Measurements from ENCODE around the gene BAG5.

Gene BAG5

DNA sequence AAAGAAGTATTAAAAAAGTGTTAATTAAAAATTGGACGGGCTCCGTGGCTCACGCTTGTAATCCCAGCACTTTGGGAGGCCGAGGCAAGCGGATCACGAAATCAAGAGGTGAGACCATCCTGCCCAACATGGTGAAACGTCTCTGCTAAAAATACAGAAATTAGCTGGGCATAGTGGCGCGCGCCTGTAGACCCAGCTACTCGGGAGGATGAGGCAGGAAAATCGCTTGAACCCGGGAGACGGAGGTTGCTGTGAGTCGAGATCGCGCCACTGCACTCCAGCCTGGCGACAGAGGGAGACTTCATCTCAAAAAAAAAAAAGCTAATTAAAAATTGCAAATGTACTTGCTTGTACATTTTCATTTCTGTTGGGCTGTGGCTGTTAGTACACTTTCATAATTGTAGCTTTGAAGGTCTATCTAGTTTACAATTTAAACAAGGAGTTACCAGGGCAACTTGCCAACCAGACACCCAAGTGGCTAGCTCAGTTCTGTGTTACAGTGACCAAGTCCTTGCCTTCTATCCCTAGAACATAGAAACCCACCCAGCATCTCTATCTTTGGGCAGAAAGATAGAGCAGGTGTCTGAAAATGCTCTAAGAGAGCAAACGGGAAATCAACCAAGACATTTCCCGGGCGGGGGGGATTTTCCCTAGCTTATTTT, 1.5 kb upstream of the BAG5 start:
- no peak for DNase-seq (ENCODE audit: low read depth in 2 of 2)

DNA sequence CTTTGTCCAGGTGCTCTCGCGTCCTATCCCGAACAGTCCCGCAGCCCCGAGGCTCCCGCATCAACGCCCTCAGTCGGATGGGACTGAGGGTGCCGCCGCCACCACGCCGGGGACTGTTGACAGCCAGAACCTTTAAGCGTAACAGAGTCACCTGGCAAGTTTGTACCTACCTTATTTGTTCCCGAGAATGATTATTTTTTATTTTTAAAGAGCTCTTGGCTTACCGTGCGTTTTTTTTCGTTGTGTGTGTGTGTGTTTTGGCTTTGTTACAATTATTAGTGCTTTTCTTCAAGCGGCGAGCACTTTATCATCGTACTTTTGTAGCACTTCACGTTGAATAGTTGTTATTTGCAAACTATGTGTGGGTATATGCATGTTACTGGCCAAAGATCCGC, 766 bp upstream of the BAG5 start:
- no peak for DNase-seq (ENCODE audit: low read depth in 2 of 2)

DNA sequence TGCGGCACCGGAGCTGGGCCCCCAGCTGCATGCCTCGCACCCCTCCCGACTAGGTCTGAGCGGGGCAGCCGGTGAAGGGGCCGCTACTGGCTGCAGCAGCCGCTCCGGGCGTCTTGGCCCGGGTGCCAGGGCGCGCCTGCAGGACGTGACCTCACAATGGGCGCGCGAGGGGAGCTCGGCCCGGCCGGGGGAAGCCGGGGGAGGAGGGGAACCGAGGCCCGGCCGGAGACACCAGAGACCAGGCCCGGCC, 353 bp downstream of the BAG5 start:
- DNase-seq (ENCODE audit: low read depth in 2 of 2): no peak

DNA sequence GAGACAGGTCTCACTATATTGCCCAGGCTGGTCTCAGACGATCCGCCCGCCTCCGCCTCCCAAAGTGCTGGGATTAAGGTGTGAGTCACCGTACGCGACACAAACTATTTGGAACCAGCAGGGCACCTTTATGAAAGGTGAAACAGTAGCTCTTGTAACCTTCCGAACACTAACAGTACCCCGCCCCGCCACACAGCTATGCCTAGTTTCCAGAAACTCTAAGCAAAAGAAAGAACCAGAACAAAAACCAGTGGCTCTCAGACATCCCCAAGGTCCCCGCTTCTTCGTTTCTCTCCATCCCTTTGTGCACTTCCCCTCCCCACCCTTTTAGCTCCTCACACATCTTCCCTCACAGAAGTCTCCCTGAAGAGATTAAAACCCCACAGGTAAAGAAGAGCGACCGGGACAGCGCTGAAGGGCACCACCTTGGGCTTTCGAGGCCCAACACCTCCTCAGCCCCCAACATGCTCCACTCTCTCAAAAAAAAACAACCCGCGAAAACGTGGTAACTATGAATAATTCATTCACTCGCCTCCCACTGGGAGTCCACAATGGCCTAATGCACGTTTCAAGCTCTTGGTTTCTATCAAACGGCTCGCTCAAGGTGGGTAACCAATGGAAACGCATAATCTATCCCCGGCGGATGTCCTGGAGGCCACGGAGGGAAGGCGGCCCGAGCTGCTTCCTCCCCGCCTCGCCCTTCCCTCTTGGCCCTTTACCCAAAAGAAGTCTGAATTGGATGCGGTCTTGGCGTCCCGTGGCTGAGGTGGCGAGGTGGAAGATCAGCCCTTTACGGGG, 877 bp downstream of the BAG5 start:
- DNase-seq (ENCODE audit: low read depth in 2 of 2): no peak

DNA sequence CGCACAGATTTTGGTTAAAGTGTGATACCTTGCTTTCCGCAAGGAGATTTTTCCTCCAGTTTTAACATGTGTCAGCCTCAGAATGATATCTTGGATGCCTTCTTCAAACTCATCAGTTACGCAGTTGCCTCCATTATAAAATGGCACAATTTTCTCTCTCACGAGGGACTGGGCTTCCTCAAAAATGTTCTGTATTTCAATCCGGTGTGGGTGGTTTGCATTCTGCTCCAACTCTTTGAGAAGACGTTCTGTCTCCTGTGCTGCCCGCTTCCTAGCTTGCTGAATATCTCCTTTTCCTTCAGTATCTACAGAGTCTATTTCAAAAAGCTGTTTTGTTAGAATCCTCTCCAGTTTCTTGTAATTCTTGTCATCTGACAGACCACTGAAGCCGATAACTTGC, 1.8 kb downstream of the BAG5 start:
- no peak for DNase-seq (ENCODE audit: low read depth in 2 of 2)

DNA sequence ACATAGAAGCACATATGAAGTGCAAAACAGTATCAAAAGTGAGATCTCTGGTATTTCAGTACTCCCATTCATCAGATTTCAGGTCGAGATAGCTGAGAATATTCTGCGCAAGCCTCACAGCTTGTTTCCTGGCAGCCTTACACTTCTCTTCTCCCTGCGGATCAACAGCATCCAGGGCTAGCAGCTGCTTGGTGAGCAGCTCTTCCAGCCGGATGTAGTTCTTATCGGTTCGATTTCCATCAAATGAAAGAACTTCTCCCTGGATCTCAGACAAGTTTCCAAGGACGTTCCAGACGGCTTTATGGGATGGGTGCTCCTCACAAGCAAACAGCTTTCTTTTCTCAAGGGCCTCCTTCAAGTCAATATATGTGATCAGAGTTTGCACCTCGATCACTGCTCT, 2.7 kb downstream of the BAG5 start:
- DNase-seq (ENCODE audit: low read depth in 2 of 2): no peak

DNA sequence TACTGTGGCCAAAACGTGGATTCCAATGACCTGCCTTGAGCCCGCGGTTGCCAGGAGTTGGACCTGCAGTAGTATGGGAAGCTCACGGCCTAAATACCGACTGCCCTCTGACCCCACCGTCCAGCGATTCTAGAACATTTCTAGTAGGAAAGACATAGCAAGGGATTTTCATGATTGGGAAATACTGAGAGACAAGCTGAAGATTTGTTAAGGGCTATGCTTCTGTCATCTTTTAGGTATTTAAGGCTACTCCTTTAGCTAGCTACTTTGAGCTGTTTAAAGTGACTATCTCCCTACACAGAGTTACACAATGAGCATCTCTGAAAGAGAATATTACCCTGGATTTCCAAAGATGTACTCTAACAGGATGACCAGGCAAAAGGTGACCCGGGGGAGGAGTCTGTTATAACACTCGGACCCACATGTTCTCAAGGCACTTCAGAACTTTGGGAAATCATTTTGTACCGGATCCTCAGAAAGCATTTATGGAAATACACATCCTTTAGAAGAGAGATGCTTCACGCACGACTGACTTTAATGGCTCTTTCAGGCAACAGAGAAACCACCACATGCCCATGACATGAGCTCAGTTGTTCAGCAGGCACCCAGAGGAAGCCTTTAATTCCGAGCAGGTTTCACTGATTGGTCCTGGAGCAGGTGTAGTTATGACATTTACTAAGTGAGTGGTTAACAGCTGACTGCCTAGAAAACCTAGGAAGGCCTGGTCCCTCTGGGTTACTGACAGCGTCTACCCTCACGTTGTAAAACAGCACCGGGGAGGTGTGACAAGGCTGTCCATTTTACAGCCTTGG, 4.2 kb downstream of the BAG5 start:
- DNase-seq (ENCODE audit: low read depth in 2 of 2): no peak

DNA sequence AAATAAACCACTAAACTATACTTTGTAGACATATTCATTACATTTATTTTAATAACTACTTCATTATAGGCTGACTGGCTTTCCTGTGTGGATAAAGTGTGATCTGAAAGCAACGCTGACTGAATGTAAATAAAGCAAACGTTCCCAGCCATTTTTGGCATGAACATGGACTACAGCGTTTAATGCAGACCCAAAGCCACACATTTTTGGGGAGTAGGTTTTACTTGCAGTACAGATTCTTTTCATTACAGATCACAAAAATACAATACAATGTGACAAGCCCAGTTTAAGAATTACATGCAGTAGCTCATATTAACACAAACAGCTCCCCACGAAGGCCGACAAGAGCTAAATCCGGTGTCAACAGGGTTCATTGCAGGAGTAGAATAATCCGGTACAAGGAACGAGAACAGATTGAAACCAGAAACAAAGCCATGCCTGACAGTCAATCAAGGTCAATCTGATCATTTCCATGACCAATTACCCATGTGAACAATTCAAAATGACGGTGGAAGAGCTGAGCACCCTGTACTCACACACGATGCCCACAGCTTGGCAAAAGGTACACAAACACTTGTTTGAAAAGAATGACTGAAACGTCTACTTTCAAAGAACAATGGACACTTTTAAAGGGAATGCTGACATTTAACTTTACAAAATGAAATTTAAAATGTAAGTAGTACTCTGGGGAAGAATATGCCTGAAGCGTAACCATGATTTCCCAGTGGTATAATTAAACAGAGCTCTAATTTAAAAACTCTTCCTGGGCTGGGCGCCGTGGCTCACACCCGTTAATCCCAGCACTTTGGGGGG, 5.3 kb downstream of the BAG5 start:
- DNase-seq (ENCODE audit: low read depth in 2 of 2): no peak

DNA sequence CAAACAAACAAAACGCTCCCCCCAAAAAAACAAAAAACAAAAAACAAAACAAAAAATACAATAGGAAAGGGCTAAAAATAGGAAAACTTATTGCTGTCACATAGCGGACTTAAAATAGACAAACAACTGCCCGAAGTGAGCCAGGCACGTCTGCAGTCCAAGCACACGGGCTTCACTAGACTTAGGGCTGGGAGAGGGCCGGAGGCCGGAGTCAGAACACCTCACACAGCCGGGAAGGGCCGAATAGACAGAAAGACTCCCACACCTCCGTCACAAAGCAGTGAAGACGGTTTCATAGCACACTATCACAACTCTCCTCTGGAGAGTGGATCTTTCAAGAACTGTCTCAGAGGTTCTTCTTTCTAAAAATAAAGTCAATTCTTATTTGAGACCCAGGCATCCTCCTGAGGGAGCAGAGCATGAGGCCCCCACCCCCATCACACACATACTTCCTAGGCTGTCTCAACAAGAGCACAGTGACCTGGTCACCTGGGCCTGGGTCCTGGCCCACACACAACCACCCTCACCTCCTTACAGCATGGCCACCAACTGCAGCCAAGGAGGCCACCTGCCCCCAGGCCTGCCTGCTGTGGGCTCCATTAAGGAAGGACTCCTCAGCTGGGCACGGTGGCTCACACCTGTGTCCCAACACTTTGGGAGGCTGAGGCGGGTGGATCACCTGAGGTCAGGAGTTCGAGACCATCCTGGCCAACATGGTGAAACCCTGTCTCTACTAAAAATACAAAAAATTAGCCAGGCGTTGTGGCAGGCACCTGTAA, 6.7 kb downstream of the BAG5 start:
- DNase-seq (ENCODE audit: low read depth in 2 of 2): no peak

DNA sequence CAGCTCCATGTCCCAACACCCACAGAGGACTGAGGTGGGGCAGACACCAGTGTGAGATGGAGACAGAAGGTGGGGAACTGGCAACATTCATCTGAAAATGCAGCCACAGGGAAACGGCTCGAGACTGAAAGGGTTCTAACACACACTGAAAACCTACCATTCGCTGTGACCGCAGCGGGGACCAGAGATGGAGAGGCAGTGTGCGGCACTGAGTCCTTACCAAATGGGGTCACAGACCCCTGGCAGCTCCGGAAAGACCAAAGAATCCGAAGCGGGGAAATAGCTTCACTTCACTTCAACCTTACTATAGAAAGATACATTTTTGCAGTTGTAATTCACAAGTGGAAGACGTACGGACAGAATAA, 9.6 kb downstream of the BAG5 start:
- DNase-seq (ENCODE audit: low read depth in 2 of 2): no peak

DNA sequence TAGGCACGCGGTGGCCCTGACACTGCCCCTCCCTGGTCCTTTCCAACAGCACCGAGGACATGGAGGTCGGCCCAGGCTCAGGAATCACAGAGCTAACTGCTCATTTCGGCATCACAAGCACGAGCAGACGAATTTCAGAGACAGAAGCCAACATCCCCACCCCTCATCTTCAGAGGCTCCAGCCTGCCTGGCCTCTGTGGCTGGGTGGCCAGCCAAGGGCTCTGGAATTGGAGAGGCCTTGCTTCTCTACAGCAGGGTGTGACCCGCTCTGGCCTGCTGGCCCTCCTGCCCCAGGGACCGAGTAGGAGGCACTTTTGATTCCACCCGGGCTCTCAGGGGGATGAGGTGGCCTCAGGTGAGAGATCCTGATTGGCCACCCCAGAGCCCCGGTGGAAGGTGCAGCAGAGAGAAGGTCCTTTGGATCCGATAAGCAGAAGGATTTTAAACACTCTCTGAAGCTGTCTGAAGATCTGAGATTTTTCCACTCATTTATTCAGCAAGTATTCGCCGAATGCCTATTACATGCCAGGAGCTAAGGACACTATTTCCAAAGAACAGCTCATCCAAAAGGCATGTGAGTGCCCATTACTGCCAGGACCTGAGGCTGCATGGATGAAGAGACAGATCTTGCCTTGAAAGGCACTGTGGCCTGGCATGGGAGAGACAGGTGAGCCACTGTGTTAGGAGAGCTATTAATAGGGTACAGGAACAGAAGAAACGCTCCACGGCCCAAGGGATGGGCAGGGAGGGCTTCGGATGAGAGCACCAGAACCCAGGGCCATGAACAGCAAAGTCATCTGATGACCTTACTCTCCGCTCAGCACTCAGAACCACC, 10.2 kb downstream of the BAG5 start:
- no peak for DNase-seq (ENCODE audit: low read depth in 2 of 2)

DNA sequence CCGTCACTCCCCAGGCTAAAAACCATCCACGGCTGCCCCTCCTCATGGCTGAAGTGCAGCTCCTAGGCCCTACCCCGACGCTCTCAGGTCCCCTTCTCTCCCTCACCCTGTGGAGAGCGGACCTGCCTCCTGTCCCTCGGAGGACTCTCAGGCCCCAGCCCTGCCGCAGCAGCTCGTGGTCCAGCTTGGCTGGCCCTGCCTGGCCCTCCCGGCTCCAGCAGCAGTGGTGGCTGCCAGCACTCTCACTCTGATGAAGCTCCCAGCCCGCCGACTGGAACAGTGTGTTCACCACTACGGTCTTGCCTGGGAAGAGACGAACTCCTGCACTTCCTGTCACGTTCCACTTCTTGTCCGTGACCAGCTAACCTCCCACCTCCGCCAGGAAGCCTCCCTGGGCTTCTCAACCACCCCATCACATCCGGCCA, 11.1 kb downstream of the BAG5 start:
- no peak for DNase-seq (ENCODE audit: low read depth in 2 of 2)

DNA sequence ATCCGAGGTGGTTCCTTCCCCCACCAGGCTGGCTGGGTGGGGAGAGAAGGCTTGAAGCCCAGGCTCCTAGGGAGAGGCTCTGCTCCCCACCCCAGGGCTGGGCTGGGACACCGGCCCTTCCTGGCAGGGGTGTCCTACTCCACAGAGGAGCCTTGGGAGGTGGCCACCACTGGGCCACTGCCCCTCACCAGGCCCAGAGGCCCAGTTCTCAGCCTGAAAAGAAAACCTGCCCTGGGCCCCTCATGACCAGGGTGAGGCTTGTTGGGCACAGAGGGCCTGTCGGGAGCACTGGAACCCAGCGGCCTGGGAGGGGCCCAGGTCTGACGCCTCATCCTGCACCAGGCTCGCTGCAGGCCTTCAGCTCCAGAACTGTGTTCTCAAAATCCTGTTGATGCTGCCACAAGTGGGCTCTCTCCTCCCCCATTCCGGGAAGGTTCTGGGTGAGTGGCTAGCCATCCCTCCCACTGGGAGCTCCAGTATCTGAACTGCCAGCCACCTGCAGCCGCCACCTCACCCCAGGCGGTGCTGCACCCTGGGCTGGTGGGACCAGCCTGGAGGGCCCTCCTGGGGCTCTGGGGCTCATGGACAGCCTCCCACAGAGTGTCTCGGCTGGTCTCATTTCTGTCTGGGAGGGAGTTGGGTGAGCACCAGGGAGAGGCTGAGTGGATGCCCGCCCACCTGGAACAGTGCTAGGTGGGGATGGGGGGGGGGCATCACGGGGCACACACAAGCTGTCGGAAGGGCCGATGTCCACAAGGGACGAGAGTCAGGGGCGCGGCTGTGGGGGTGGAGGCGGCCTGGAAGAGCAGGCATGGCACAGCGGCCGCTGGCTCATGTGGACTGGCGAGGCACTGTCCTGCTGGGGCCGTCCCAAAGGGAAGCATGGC, 11.8 kb downstream of the BAG5 start:
- no peak for DNase-seq (ENCODE audit: low read depth in 2 of 2)

DNA sequence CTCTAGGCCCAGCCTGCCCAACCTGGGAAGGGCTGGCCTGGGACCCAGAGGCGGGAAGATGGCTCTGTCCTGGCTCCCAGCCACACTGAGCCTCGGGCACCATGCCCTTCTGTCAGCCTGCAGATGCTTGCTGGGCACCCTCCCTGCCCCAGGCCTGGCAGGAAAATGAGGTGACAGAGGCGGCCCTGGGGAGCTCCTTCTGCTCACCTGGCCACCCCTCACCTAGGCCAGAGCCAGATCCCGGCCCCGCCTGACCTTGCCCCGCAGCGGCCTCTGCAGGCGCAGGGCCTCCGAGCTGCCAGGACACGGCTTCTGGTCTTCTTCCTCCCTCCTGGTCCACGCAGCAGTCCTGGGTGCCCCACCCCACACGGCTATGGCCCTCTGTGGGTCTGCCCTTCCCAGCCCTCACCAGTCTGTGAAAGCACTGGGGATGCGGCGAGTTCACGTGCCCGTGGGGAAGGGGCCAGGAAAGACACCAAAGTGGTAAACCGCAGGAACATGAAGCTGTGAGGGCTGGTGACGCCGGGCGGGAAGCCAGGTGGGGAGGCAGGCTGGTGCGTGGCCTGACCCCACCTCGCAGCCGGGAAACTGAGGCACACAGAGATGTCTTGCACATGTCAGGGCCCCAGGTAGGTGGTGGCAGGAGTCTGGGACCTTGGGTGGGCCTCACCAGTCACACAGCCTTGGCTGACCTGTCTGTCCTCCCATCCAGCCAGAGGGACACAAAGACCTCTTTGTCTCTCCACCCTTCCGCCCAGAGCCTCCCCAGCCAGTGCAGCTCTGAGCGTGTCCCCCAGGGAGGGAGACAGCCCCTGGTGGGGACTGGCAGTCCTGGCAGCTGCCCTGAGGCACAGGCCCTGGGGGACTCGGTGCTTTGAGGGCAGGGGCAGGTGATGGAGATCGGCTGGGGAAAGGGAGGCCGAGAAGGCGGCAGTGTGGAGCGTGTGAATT, 12.8 kb downstream of the BAG5 start:
- no peak for DNase-seq (ENCODE audit: low read depth in 2 of 2)

DNA sequence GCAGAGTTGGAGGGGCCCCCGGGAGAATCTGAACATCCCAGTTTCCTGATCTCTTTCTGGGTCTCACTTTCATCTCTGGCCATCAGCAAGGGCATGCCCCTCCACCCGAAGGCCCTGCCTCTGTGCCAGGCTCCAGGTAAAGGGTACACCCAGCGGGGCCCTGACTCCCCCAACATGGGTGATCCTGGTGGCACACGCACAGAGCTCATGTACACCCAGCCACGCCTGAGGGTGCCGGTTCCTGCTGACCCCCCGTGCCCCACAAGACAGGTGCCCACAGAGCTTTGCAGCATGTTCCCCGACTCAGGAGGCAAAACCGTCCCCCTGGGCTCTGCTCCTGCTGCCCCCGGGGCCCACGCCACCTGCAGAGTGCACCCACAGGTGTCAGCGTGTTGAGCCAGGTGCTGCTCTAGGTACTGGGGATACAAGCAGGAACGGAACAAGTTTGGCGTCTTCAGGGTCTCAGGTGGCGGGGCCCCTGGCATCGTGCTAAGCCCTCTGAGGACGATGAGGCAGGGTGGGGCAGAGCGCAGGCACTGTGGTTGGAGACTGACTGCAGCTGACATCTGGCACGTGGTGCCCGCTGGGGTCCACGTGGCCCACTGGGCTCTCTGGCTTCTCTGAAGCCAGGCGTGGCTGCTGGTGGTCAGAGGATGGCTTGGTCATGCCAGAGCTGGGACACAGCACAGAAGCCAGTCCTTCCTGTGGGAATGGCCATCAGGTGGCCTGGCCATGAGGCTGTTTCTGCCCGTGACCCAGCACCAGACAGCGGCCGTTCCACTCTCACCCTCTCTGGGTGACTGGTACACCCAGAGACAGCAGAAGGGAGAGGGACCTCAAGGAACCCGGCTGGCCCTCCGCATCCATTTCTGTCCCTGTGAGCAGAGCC, 13.8 kb downstream of the BAG5 start:
- no peak for DNase-seq (ENCODE audit: low read depth in 2 of 2)

DNA sequence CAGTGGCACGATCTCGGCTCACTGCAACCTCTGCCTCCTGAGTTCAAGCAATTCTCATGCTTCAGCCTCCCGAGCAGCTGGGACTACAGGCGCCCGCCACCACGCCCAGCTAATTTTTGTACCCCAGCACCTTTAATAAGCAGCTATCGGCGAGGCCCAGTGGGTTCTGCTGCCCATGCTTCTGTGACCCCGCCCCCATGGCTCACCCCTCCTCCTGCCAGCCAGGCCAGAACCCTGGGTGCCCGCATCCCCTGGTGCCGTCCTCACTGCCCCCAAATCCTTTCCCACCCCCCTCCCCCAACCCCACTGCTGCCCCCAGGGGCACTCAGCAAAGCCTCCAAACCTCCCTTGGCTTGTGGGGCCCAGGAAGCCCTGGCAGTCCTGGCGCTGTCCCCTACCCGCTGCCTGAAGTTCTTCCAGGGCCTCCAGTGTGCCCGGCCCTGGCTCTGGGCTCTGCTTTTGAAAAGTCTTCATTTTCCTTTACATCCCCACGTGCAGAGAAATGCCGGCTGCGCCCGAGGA, 14.5 kb downstream of the BAG5 start:
- DNase-seq (ENCODE audit: low read depth in 2 of 2): no peak

DNA sequence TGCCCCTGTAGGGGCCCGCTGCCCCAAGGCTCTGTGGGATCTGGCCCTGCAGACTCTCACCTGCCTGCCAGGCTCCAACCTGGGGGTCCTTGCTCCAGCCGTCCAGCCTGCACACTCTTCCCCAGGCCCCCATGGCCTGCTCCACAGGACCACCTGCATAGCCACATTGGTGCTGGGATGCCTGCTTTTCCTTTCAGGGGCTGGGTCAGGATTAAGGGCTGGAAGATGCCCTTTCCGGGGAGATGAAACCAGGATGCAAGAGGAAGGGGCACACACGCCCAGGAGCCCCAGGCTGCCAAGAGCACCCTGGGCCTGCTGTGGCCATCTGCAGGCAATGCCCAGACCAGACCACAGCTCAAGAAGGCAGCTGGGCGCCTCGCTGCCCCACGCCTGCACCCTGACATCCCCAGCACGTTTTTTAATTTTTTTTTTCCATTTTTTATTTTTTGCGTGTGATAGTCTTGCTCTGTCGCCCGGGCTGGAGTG, 15.0 kb downstream of the BAG5 start:
- DNase-seq (ENCODE audit: low read depth in 2 of 2): no peak
